GM20000 (cell line): Measurements from ENCODE around the gene JAKMIP1.

ENCODE experiments used
- DNase-seq: peaks from one replicate; pipeline ENCODE4 v3.0.0; 2012; ENCODE audit warnings: low spot score
- CTCF ChIP-seq: IDR thresholded peaks from 2 replicates; pipeline ENCODE4 v1.5.1; 2012; ENCODE audit warnings: mild to moderate bottlenecking, control low read depth; ENCODE audit errors: extremely low read depth, missing control alignments

The JAKMIP1 gene

GRCh38 chr4:6231663-6232165 lies 31.4 kb upstream of the JAKMIP1 start:
- DNase-seq = no peak
- TF ChIP-seq CTCF = no peak

GRCh38 chr4:6230827-6231662 lies 30.7 kb upstream of the JAKMIP1 start:
- no peak for TF ChIP-seq CTCF
- no peak for DNase-seq

- DNase-seq = no peak
- TF ChIP-seq CTCF = no peak
Observed at GRCh38 chr4:6230502-6230785, 30.1 kb upstream of the JAKMIP1 start.

GRCh38 chr4:6229671-6230501 lies 29.5 kb upstream of the JAKMIP1 start:
- TF ChIP-seq CTCF = no peak
- no peak for DNase-seq

- DNase-seq = no peak
Observed at GRCh38 chr4:6229095-6229494, 28.7 kb upstream of the JAKMIP1 start.

GRCh38 chr4:6228158-6229067 lies 28.1 kb upstream of the JAKMIP1 start:
- no peak for TF ChIP-seq CTCF
- DNase-seq = no peak

More at GRCh38 chr4:6229095-6229494, 28.7 kb upstream of the JAKMIP1 start:
- no peak for TF ChIP-seq CTCF
